Neural cell (in vitro differentiated cells): ENCODE measurements around the gene ERC2. TPM values are rescaled to one million over a fixed set of nuclear protein-coding genes. Genes with fewer than 3 reads are reported as not detected.

Source experiments
- H2AFZ ChIP-seq: fragments of 200-600, 300-800 bp; sonication (generic), shearing (Covaris generic); 2 replicates; pipeline ENCODE4 v1.6.0; 2014; ENCODE audit warnings: low read depth, mild to moderate bottlenecking, antibody characterized with exemption, low read length, moderate library complexity
- H3F3A ChIP-seq: fragments of 200-600 bp; shearing (Covaris generic); 2 replicates; pipeline ENCODE4 v1.6.1; 2016; ENCODE audit warnings: mild to moderate bottlenecking, moderate library complexity, mixed read lengths, antibody characterized with exemption, low read length; ENCODE audit not compliant: insufficient read depth, poor library complexity, severe bottlenecking
- H3K27ac ChIP-seq: fragments of 200-600, 300-800 bp; sonication (generic), shearing (Covaris generic); 2 replicates; pipeline ENCODE4 v1.5.1; 2014; ENCODE audit warnings: mild to moderate bottlenecking, low read length, moderate library complexity
- H3K27me3 ChIP-seq: fragments of 300-800, 200-600 bp; sonication (generic), shearing (Covaris generic); 2 replicates; pipeline ENCODE4 v1.6.0; 2014; ENCODE audit warnings: mild to moderate bottlenecking, low read depth, low read length, moderate library complexity; ENCODE audit not compliant: insufficient read depth
- H3K36me3 ChIP-seq: fragments of 300-800, 200-600 bp; sonication (generic), shearing (Covaris generic); 2 replicates; pipeline ENCODE4 v1.5.1; 2014; ENCODE audit warnings: mild to moderate bottlenecking, antibody characterized with exemption, low read length, moderate library complexity; ENCODE audit not compliant: insufficient read depth
- H3K4me2 ChIP-seq: fragments of 300-800, 200-600 bp; sonication (generic), shearing (Covaris generic); 2 replicates; pipeline ENCODE4 v1.6.0; 2014; ENCODE audit warnings: mild to moderate bottlenecking, low read length
- H3K4me3 ChIP-seq: fragments of 300-800, 200-600 bp; sonication (generic), shearing (Covaris generic); 2 replicates; pipeline ENCODE4 v1.5.1; 2014; ENCODE audit warnings: mild to moderate bottlenecking, low read length, moderate library complexity
- H3K79me2 ChIP-seq: fragments of 200-600 bp; shearing (Covaris generic); replicated peaks from 2 replicates; pipeline ENCODE4 v1.6.0; 2014; ENCODE audit warnings: mild to moderate bottlenecking, low read length, moderate library complexity; ENCODE audit not compliant: insufficient read depth
- H3K9ac ChIP-seq: fragments of 300-800, 200-600 bp; sonication (generic), shearing (Covaris generic); 2 replicates; pipeline ENCODE4 v1.6.1; 2016; ENCODE audit warnings: mild to moderate bottlenecking, low read length, mixed read lengths
- H3K9me2 ChIP-seq: fragments of 200-600 bp; shearing (Covaris generic); 2 replicates; pipeline ENCODE4 v1.6.1; 2016; ENCODE audit warnings: mild to moderate bottlenecking, low read length, mixed read lengths; ENCODE audit not compliant: insufficient read depth
- H3K9me3 ChIP-seq: fragments of 200-600, 300-800 bp; sonication (generic), shearing (Covaris generic); 2 replicates; pipeline ENCODE4 v1.6.1; 2016; ENCODE audit warnings: mild to moderate bottlenecking, mixed run types, low read length, moderate library complexity, mixed read lengths
- H4K20me1 ChIP-seq: fragments of 200-600 bp; shearing (Covaris generic); 2 replicates; pipeline ENCODE4 v1.6.1; 2016; ENCODE audit warnings: mild to moderate bottlenecking, mixed run types; ENCODE audit not compliant: insufficient read depth
- EP300 ChIP-seq: fragments of 450-650 bp; conservative IDR thresholded peaks from 2 replicates; pipeline ENCODE4 v1.6.1; 2014; ENCODE audit warnings: antibody characterized with exemption, mild to moderate bottlenecking, moderate library complexity; ENCODE audit not compliant: poor library complexity, severe bottlenecking
- EZH2 ChIP-seq: fragments of 200-600, 300-800 bp; shearing (Covaris generic), sonication (generic); IDR thresholded peaks from 2 replicates; pipeline ENCODE4 v1.6.1; 2014; ENCODE audit warnings: antibody characterized with exemption, low read length, borderline replicate concordance, mild to moderate bottlenecking; ENCODE audit not compliant: insufficient read depth, poor library complexity, severe bottlenecking
- MXI1 ChIP-seq: fragments of 450-650 bp; conservative IDR thresholded peaks from 2 replicates; pipeline ENCODE4 v1.6.1; 2014; ENCODE audit warnings: antibody characterized with exemption, mild to moderate bottlenecking; ENCODE audit not compliant: poor library complexity, severe bottlenecking
- POLR2AphosphoS5 ChIP-seq: IDR thresholded peaks from 2 replicates; pipeline ENCODE4 v1.6.1; 2012
- RAD21 ChIP-seq: fragments of 450-650 bp; conservative IDR thresholded peaks from 2 replicates; pipeline ENCODE4 v1.6.1; 2014; ENCODE audit warnings: antibody characterized with exemption, mild to moderate bottlenecking, moderate library complexity
- SMC3 ChIP-seq: fragments of 450-650 bp; conservative IDR thresholded peaks from 2 replicates; pipeline ENCODE4 v1.6.1; 2014; ENCODE audit warnings: antibody characterized with exemption, mild to moderate bottlenecking, moderate library complexity; ENCODE audit not compliant: poor library complexity
- TAF1 ChIP-seq: IDR thresholded peaks from 2 replicates; pipeline ENCODE4 v1.6.1; 2012; ENCODE audit warnings: low read depth
- polyA plus RNA-seq: library from polyadenylated mRNA; depleted of rRNA; stranded (reverse); fragments of >200 nt; gene quantifications from 2 replicates; pipeline ENCODE4 v1.2.3, GENCODE V29; 2014
- TF ChIP-seq, protein P1 (sequence below): IDR thresholded peaks from 2 replicates; pipeline ENCODE4 v1.6.1; 2012; ENCODE audit warnings: borderline replicate concordance
- TF ChIP-seq, protein P2 (sequence below): fragments of 450-650 bp; IDR thresholded peaks from 2 replicates; pipeline ENCODE4 v1.5.1; 2014; ENCODE audit warnings: antibody characterized with exemption, mild to moderate bottlenecking, moderate library complexity; ENCODE audit not compliant: poor library complexity, severe bottlenecking

ERC2 gene
- polyA plus RNA-seq, 1 donor from 2014 or later = 60.4 TPM

DNA sequence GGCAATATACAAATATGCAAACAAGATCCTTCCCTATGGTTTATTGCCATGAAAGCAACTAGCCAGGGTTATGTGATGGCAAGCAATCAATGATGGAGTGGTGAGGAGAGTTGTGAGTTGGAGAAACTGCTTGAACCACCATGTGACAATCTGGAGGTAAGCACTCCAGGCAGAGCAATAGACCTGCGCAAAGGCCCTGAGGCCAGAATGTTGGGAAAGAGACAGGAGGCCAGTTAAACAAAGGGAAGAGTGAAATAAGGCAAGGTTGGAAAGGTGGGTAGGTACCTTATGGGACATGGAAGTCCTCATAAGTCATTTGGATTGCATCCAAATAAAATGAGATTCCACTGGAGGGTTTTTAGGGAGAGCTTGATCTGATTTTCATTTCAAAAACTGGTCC, 901.1 kb downstream of the ERC2 start:
- Histone ChIP-seq H3K9me3 (no peaks in the 10 kb centered on the region), H3K36me3 (no peaks in the 10 kb centered on the region), H3K4me2 (no peak overlapping the region), H3K27me3 (no peaks in the 10 kb centered on the region), H3K4me3 (no peak overlapping the region), H3K27ac (no peak overlapping the region), H3F3A (no peaks in the 10 kb centered on the region), H2AFZ (no peak overlapping the region), H3K79me2 (no peaks in the 10 kb centered on the region), H3K9me2 (no peaks in the 10 kb centered on the region), H4K20me1 (no peaks in the 10 kb centered on the region), H3K9ac (no peak overlapping the region)
- TF ChIP-seq POLR2AphosphoS5 (no peak), EP300 (no peak), MXI1 (no peak)
- TF ChIP-seq, protein P1, sequence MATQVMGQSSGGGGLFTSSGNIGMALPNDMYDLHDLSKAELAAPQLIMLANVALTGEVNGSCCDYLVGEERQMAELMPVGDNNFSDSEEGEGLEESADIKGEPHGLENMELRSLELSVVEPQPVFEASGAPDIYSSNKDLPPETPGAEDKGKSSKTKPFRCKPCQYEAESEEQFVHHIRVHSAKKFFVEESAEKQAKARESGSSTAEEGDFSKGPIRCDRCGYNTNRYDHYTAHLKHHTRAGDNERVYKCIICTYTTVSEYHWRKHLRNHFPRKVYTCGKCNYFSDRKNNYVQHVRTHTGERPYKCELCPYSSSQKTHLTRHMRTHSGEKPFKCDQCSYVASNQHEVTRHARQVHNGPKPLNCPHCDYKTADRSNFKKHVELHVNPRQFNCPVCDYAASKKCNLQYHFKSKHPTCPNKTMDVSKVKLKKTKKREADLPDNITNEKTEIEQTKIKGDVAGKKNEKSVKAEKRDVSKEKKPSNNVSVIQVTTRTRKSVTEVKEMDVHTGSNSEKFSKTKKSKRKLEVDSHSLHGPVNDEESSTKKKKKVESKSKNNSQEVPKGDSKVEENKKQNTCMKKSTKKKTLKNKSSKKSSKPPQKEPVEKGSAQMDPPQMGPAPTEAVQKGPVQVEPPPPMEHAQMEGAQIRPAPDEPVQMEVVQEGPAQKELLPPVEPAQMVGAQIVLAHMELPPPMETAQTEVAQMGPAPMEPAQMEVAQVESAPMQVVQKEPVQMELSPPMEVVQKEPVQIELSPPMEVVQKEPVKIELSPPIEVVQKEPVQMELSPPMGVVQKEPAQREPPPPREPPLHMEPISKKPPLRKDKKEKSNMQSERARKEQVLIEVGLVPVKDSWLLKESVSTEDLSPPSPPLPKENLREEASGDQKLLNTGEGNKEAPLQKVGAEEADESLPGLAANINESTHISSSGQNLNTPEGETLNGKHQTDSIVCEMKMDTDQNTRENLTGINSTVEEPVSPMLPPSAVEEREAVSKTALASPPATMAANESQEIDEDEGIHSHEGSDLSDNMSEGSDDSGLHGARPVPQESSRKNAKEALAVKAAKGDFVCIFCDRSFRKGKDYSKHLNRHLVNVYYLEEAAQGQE = no peak

DNA sequence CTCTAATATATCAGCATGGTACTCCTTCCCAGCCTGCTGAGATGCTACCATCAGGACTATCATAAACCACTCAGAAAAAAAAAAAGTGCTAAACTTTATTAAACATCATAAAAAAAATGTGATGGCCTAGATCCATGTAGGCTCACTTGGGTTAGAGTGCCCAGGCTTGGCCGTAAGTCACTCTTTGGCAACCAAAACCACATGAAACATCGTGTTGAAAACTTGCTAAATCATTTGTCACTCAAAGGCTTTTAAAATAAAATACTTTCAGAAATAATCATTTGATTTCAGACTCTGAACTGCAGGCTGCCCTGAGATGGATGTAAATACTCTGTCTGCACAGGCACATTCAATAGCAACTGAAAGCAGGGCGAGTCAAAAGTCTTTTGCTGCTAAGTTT, 902.7 kb downstream of the ERC2 start:
- H3K9me2 ChIP-seq = no peaks in the 10 kb centered on the region
- H3K9ac ChIP-seq = no peak overlapping the region
- H3F3A ChIP-seq = no peaks in the 10 kb centered on the region
- no peaks in the 10 kb centered on the region for H3K36me3 ChIP-seq
- no peaks in the 10 kb centered on the region for H3K27me3 ChIP-seq
- H3K4me3 ChIP-seq = no peak overlapping the region
- H2AFZ ChIP-seq = no peak overlapping the region
- no peaks in the 10 kb centered on the region for H3K9me3 ChIP-seq
- TF ChIP-seq POLR2AphosphoS5 (no peak), SMC3 (no peak), TAF1 (no peak), EZH2 (no peak), RAD21 (no peak), MXI1 (no peak), EP300 (no peak)
- TF ChIP-seq, protein P2, sequence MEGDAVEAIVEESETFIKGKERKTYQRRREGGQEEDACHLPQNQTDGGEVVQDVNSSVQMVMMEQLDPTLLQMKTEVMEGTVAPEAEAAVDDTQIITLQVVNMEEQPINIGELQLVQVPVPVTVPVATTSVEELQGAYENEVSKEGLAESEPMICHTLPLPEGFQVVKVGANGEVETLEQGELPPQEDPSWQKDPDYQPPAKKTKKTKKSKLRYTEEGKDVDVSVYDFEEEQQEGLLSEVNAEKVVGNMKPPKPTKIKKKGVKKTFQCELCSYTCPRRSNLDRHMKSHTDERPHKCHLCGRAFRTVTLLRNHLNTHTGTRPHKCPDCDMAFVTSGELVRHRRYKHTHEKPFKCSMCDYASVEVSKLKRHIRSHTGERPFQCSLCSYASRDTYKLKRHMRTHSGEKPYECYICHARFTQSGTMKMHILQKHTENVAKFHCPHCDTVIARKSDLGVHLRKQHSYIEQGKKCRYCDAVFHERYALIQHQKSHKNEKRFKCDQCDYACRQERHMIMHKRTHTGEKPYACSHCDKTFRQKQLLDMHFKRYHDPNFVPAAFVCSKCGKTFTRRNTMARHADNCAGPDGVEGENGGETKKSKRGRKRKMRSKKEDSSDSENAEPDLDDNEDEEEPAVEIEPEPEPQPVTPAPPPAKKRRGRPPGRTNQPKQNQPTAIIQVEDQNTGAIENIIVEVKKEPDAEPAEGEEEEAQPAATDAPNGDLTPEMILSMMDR = no peak
- TF ChIP-seq, protein P1 = no peak
- H4K20me1 ChIP-seq = no peaks in the 10 kb centered on the region
- H3K4me2 ChIP-seq = no peak overlapping the region
- H3K79me2 ChIP-seq = no peaks in the 10 kb centered on the region
- no peak overlapping the region for H3K27ac ChIP-seq
